Naive thymus-derived CD4-positive, alpha-beta T cell (primary cell): ENCODE results near the gene CAPN5. TPM values are rescaled to one million over a fixed set of nuclear protein-coding genes. Genes with fewer than 3 reads are reported as not detected.
A peak's percentile ranks its signal among the peaks of the same experiment; 100 is the strongest.

Source experiments
- ATAC-seq: fragments of 150-1000 bp; cut with Tn5 transposase; 2 replicates; pipeline ENCODE4 v1.10.0; 2021; ENCODE audit warnings: mild to moderate bottlenecking, moderate library complexity
- CTCF ChIA-PET: fragments of 350-600 bp; sonication (Branson Sonifier 250); formaldehyde crosslinking; loops from one replicate; lab custom pipeline; 2021; ENCODE audit warnings: antibody characterized with exemption; lab: Charles Lee
- POLR2A ChIA-PET: fragments of 350-600 bp; sonication (Branson Sonifier 250); formaldehyde crosslinking; loops from one replicate; lab custom pipeline; 2021; ENCODE audit warnings: antibody characterized with exemption, inconsistent platforms; lab: Charles Lee
- DNase-seq, 9 donors: peaks; one replicate each; pipeline versions ENCODE4 v3.0.0 to v3.0.0-alpha.2; 2020 to 2022; ENCODE audit warnings: mixed read lengths in 1 of 9
- H3K27ac ChIP-seq: one replicate; pipeline ENCODE4 v1.7.0; 2013; ENCODE audit warnings: mild to moderate bottlenecking, low read depth, low read length, moderate library complexity
- H3K27me3 ChIP-seq, 2 donors: one replicate each; pipeline ENCODE4 v1.7.0; 2013; ENCODE audit warnings: low read length in 2 of 2, mild to moderate bottlenecking in 2 of 2, moderate library complexity in 2 of 2; ENCODE audit not compliant: control insufficient read depth in 2 of 2, insufficient read depth in 2 of 2
- H3K36me3 ChIP-seq, 3 experiments: 1 replicate in 2 of 3; 2 replicates in 1 of 3; pipeline ENCODE4 v1.7.0; 2013; ENCODE audit warnings: low read length in 3 of 3, mild to moderate bottlenecking in 3 of 3, moderate library complexity in 1 of 3; ENCODE audit not compliant: insufficient read depth in 3 of 3, control insufficient read depth in 2 of 3
- H3K4me1 ChIP-seq, 2 donors: one replicate each; pipeline ENCODE4 v1.7.0; 2013; ENCODE audit warnings: low read length in 2 of 2, mild to moderate bottlenecking in 2 of 2, moderate library complexity in 1 of 2; ENCODE audit not compliant: control insufficient read depth in 2 of 2, insufficient read depth in 2 of 2
- H3K4me3 ChIP-seq: 2 replicates; pipeline ENCODE4 v1.7.0; 2013; ENCODE audit warnings: mild to moderate bottlenecking, low read length
- H3K9me3 ChIP-seq, 3 experiments: 1 replicate in 2 of 3; 2 replicates in 1 of 3; pipeline ENCODE4 v1.7.0; 2013; ENCODE audit warnings: low read length in 3 of 3; ENCODE audit not compliant: control insufficient read depth in 2 of 3
- H3K27ac Mint-ChIP-seq, 9 donors: one replicate each; pipeline ENCODE4 v1.8.0; 2020 to 2022; ENCODE audit warnings: mixed read lengths in 9 of 9, mild to moderate bottlenecking in 8 of 9, moderate library complexity in 5 of 9, inconsistent platforms in 2 of 9
- H3K27me3 Mint-ChIP-seq, 5 donors: one replicate each; pipeline ENCODE4 v1.8.0; 2021 to 2022; ENCODE audit warnings: mixed read lengths in 5 of 5, mild to moderate bottlenecking in 1 of 5
- H3K36me3 Mint-ChIP-seq, 5 donors: one replicate each; pipeline ENCODE4 v1.8.0; 2020 to 2022; ENCODE audit warnings: mixed read lengths in 5 of 5, mild to moderate bottlenecking in 3 of 5, inconsistent platforms in 1 of 5
- H3K4me1 Mint-ChIP-seq, 7 donors: one replicate each; pipeline ENCODE4 v1.8.0; 2020 to 2022; ENCODE audit warnings: mixed read lengths in 7 of 7, mild to moderate bottlenecking in 3 of 7, inconsistent platforms in 1 of 7
- H3K4me3 Mint-ChIP-seq, 10 donors: one replicate each; pipeline ENCODE4 v1.8.0; 2020 to 2022; ENCODE audit warnings: mild to moderate bottlenecking in 10 of 10, mixed read lengths in 10 of 10, moderate library complexity in 6 of 10, inconsistent platforms in 2 of 10
- H3K9me3 Mint-ChIP-seq, 11 donors: one replicate each; pipeline ENCODE4 v1.8.0; 2020 to 2022; ENCODE audit warnings: mixed read lengths in 11 of 11, mild to moderate bottlenecking in 4 of 11, inconsistent platforms in 1 of 11, moderate library complexity in 1 of 11
- intact Hi-C, 2 donors: fragments of 100-400 bp; cut with micrococcal nuclease; formaldehyde crosslinking; loops; one replicate each; pipeline ENCODE4 v1.15.1; 2023
- polyA plus RNA-seq, 2 donors: library from polyadenylated mRNA; unstranded; fragments of 300-500 nt; fragmentation: Illumina TruSeq; gene quantifications; one replicate each; pipeline ENCODE4 v1.2.3, GENCODE V29; 2021
- total RNA-seq, 6 experiments: library from RNA in 5 of 6; stranded (reverse) in 5 of 6; gene quantifications; 1 replicate in 5 of 6; 2 replicates in 1 of 6; pipeline ENCODE4 v1.2.3 and lab custom pipeline; 2021 to 2026

Gene CAPN5
- total and polyA plus RNA-seq, 7 experiments from 2014 or later, result 0.94 to 5.8 (median 5.6) TPM

GRCh38 chr11:77035580-77035979 lies 31.2 kb upstream of the CAPN5 start:
- ChIA-PET POLR2A (no interaction called here), CTCF (interaction anchor here (0.7 kb wide), 1 partner anchor 9 kb away, joined by 3 read pairs; no protein-coding TSS in a partner anchor)
- Histone ChIP-seq H3K9me3 (no peaks in the 10 kb centered on the region), H3K36me3 (no peaks in the 10 kb centered on the region), H3K27me3 (peaks cover 0 to 2% of the 10 kb centered on the region in 2 donors), H3K4me1 (no peaks in the 10 kb centered on the region), H3K27ac (no peak overlapping the region), H3K4me3 (no peak overlapping the region)
- no peak for DNase-seq
- Mint-ChIP-seq H3K4me3 (no peak overlapping the region), H3K36me3 (peaks cover 0 to 5% (median 0%) of the 10 kb centered on the region in 5 donors), H3K27me3 (peaks cover 35 to 55% (median 44%) of the 10 kb centered on the region in 5 donors), H3K4me1 (peaks cover 0 to 9% (median 5%) of the 10 kb centered on the region in 7 donors), H3K27ac (no peak overlapping the region), H3K9me3 (peaks cover 0 to 2% (median 0%) of the 10 kb centered on the region in 11 donors)
- intact Hi-C loops, result no loop called here
- ATAC-seq, result no peak

GRCh38 chr11:77036398-77036797 lies 30.4 kb upstream of the CAPN5 start:
- peaks cover 0 to 13% (median 5%) of the 10 kb centered on the region in 7 donors for H3K4me1 Mint-ChIP-seq
- Histone ChIP-seq H3K36me3 (no peaks in the 10 kb centered on the region), H3K27me3 (peaks cover 0 to 4% of the 10 kb centered on the region in 2 donors), H3K4me3 (no peak overlapping the region), H3K27ac (no peak overlapping the region), H3K9me3 (no peaks in the 10 kb centered on the region), H3K4me1 (no peaks in the 10 kb centered on the region)
- H3K27ac Mint-ChIP-seq, result no peak overlapping the region
- peaks cover 41 to 55% (median 41%) of the 10 kb centered on the region in 5 donors for H3K27me3 Mint-ChIP-seq
- intact Hi-C loops, result no loop called here
- ChIA-PET POLR2A (no interaction called here), CTCF (no interaction called here)
- no peak for ATAC-seq
- no peak for DNase-seq
- H3K9me3 Mint-ChIP-seq, result peaks cover 0 to 2% (median 0%) of the 10 kb centered on the region in 11 donors
- H3K36me3 Mint-ChIP-seq, result peaks cover 0 to 5% (median 0%) of the 10 kb centered on the region in 5 donors
- H3K4me3 Mint-ChIP-seq, result no peak overlapping the region

GRCh38 chr11:77037057-77037456 lies 29.7 kb upstream of the CAPN5 start:
- CTCF ChIA-PET, result interaction anchor here (0.9 kb wide), 1 partner anchor 10 kb away, joined by 3 read pairs; no protein-coding TSS in a partner anchor
- intact Hi-C loops, result no loop called here
- H3K27me3 ChIP-seq, result peaks cover 0 to 4% of the 10 kb centered on the region in 2 donors
- Mint-ChIP-seq H3K4me3 (no peak overlapping the region), H3K27me3 (peaks cover 40 to 57% (median 42%) of the 10 kb centered on the region in 5 donors), H3K27ac (no peak overlapping the region), H3K36me3 (peaks cover 0 to 5% (median 0%) of the 10 kb centered on the region in 5 donors), H3K4me1 (peaks cover 0 to 13% (median 5%) of the 10 kb centered on the region in 7 donors), H3K9me3 (peaks cover 0 to 2% (median 0%) of the 10 kb centered on the region in 11 donors)
- H3K9me3 ChIP-seq, result no peaks in the 10 kb centered on the region
- H3K4me3 ChIP-seq, result no peak overlapping the region
- H3K36me3 ChIP-seq, result no peaks in the 10 kb centered on the region
- POLR2A ChIA-PET, result no interaction called here
- H3K4me1 ChIP-seq, result no peaks in the 10 kb centered on the region
- no peak for DNase-seq
- no peak overlapping the region for H3K27ac ChIP-seq
- no peak for ATAC-seq

GRCh38 chr11:77038029-77038824 lies 28.5 kb upstream of the CAPN5 start:
- CTCF ChIA-PET, result no interaction called here
- H3K4me3 Mint-ChIP-seq, result peak overlapping the region in 9 of 10 donors; percentile 42 to 67 (median 61)

GRCh38 chr11:77038825-77039326 lies 27.9 kb upstream of the CAPN5 start:
- Mint-ChIP-seq H3K27me3 (peaks cover 43 to 59% (median 48%) of the 10 kb centered on the region in 5 donors), H3K9me3 (peaks cover 0 to 2% (median 0%) of the 10 kb centered on the region in 11 donors), H3K4me3 (peak overlapping the region; percentile 42 to 67 (median 62)), H3K27ac (peak overlapping the region in 2 of 9 donors; percentile 18 to 55), H3K36me3 (peaks cover 0 to 5% (median 0%) of the 10 kb centered on the region in 5 donors), H3K4me1 (peaks cover 0 to 13% (median 5%) of the 10 kb centered on the region in 7 donors)
- Histone ChIP-seq H3K27ac (no peak overlapping the region), H3K9me3 (no peaks in the 10 kb centered on the region), H3K27me3 (peaks cover 0 to 4% of the 10 kb centered on the region in 2 donors), H3K4me3 (no peak overlapping the region), H3K4me1 (no peaks in the 10 kb centered on the region), H3K36me3 (no peaks in the 10 kb centered on the region)
- ChIA-PET POLR2A (no interaction called here), CTCF (interaction anchor here (1.2 kb wide), 1 partner anchor 88 kb away, joined by 3 read pairs; no protein-coding TSS in a partner anchor)
- intact Hi-C loops, result no loop called here
- DNase-seq, result no peak
- peak; percentile 14 for ATAC-seq

More at GRCh38 chr11:77038029-77038824, 28.5 kb upstream of the CAPN5 start:
- Histone ChIP-seq H3K9me3 (no peaks in the 10 kb centered on the region), H3K4me1 (no peaks in the 10 kb centered on the region), H3K4me3 (no peak overlapping the region), H3K36me3 (no peaks in the 10 kb centered on the region), H3K27me3 (peaks cover 0 to 4% of the 10 kb centered on the region in 2 donors), H3K27ac (no peak overlapping the region)
- Mint-ChIP-seq H3K4me1 (peaks cover 0 to 13% (median 5%) of the 10 kb centered on the region in 7 donors), H3K9me3 (peaks cover 0 to 2% (median 0%) of the 10 kb centered on the region in 11 donors), H3K36me3 (peaks cover 0 to 5% (median 0%) of the 10 kb centered on the region in 5 donors), H3K27ac (peak overlapping the region in 1 of 9 donors; percentile 18), H3K27me3 (peaks cover 40 to 57% (median 47%) of the 10 kb centered on the region in 5 donors)
- POLR2A ChIA-PET, result no interaction called here
- DNase-seq (no peak), ATAC-seq (no peak)
- intact Hi-C loops, result no loop called here

- DNase-seq, result peak in 6 of 9 donors; percentile 18 to 39 (median 24)
- ChIA-PET POLR2A (no interaction called here), CTCF (interaction anchor here (1.2 kb wide), 1 partner anchor 87 kb away, joined by 3 read pairs; no protein-coding TSS in a partner anchor)
- H3K27me3 ChIP-seq, result peaks cover 0 to 4% of the 10 kb centered on the region in 2 donors
- H3K9me3 ChIP-seq, result no peaks in the 10 kb centered on the region
- H3K27ac ChIP-seq, result no peak overlapping the region
- peaks cover 0 to 5% (median 0%) of the 10 kb centered on the region in 5 donors for H3K36me3 Mint-ChIP-seq
- no peaks in the 10 kb centered on the region for H3K4me1 ChIP-seq
- H3K4me3 ChIP-seq, result peak overlapping the region; percentile 9
- peak overlapping the region in 7 of 10 donors; percentile 25 to 77 (median 57) for H3K4me3 Mint-ChIP-seq
- H3K27ac Mint-ChIP-seq, result no peak overlapping the region
- H3K36me3 ChIP-seq, result no peaks in the 10 kb centered on the region
- intact Hi-C loops, result loop anchor here (10.0 kb wide), 5 partner anchors 375 to 1225 kb away; partner anchors contain the start of genes INTS4 (in 1 of the 2), PAK1 (in 1 of the 2) and UVRAG (in 1 of the 2)
- H3K9me3 Mint-ChIP-seq, result peaks cover 0 to 2% (median 0%) of the 10 kb centered on the region in 11 donors
- peak; percentile 53 for ATAC-seq
- H3K27me3 Mint-ChIP-seq, result peaks cover 46 to 60% (median 50%) of the 10 kb centered on the region in 5 donors
- H3K4me1 Mint-ChIP-seq, result peaks cover 0 to 13% (median 5%) of the 10 kb centered on the region in 7 donors
Measured at GRCh38 chr11:77039491-77040400, 27.0 kb upstream of the CAPN5 start.
